ENCODE results near the gene DRAM2.

Gene DRAM2

DNA sequence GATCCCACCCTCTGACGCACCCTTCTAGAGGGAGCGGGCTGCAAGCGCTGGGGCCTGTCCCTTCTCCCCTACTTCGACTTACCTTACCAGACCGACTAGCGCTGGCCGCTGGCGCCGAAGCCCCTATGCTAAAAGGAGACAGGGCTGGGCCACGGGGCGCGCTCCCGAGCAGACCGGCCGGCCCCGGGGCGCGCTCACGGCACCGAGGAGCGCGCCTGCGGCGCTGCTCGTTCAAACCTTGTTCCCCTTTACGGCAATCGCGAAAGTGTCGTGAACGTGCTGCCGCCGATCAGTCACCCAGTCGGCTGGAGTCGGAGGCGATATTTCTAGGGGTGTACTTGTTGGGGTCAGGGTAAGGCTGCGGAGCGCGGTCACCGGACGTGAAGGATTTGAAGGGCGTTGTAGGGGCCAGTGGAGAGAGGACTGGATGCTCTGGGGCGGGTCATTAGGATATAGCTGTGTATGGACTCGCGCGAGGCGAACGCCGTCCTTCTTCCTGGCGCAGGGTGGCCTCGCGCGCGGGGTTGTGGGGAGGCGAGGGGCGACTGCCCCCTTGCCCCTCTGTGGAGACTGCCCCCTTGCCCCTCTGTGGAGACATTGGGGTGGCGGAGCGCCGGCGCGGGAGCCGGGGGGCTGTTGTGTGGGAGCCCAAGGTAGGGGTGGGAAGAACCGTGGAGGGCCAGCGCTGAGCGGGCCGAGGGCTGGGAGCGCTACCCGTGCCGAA lies at the start of gene DRAM2, which contains the start of gene CEPT1:
Gene DRAM2 (minus strand): TSS at position 138 of the 724 bp plus-strand sequence. CDS start 8,539 bp downstream, outside the sequence.
Gene CEPT1 (plus strand): TSS at position 268 of the 724 bp plus-strand sequence. CDS start 7,492 bp downstream, outside the sequence.
- peak; percentile 93 for DNase-seq (ENCODE audit: low spot score)

DNA sequence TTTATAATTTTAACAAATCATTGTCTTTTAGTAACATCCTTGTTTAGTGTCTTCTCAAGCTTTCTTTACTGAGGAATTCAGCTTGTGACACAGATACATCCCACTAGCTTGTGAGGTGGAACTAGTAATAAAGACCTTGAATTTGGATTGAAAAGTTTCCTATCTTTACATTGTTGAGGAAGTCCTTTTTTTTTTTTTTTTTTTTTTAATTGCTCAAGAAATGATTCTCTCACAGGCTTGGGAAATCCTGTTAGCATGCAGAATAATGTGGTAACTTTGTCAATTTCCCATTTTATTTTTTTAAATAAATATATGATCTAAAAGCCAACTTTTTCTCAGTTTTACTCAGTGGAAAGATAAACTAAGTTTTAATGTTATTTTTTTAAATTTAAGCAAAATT lies 44.8 kb upstream of the DRAM2 start:
- DNase-seq (ENCODE audit: low spot score) = no peak

DNA sequence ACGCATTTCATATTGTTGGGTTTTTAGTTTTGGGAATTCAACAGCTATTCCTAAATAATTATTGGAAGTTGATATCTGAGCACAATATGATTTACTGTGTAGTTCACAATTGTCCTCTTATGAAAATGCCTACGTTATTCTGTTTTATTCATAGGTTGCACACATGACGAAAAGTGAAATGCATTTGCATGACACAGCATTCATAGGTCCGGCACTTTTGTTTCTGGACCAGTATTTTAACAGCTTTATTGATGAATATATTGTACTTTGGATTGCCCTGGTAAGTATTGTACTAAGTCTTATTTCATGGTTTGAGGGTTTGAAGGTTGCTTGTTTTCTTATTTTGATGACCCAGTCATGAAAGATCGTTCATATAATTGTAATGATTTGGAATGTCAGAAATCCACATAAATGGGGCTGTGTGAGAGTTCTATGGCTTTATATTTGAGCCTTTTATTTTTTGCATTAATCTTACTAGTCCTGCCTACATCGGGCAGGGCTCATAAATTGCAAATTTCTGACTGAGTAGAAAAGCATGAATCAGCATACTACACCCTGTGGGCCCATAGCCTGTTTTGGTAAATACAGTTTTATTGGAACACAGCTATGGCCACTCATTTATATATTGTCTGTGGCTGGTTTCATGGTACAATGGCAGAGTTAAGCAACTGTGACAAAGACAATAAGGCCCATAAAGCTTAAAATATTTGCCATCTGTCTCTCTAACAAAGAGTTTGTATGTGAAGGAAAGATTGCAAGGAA lies 43.6 kb upstream of the DRAM2 start:
- no peak for DNase-seq (ENCODE audit: low spot score)

DNA sequence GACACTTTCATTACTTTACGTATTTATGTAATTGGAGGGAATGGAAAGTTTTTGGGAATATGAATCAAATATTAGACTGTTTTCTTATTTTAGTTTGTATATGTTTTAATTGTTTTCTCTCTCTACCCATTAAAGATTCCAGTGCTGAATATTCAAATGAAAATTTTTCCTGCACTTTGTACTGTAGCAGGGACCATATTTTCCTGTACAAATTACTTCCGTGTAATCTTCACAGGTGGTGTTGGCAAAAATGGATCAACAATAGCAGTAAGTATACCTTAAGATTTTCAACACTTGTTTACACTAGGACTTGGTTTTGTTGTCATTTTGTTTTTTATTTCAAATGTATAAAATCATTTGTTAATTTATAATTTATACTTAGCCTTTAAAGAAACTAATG lies 42.2 kb upstream of the DRAM2 start:
- DNase-seq (ENCODE audit: low spot score) = no peak

DNA sequence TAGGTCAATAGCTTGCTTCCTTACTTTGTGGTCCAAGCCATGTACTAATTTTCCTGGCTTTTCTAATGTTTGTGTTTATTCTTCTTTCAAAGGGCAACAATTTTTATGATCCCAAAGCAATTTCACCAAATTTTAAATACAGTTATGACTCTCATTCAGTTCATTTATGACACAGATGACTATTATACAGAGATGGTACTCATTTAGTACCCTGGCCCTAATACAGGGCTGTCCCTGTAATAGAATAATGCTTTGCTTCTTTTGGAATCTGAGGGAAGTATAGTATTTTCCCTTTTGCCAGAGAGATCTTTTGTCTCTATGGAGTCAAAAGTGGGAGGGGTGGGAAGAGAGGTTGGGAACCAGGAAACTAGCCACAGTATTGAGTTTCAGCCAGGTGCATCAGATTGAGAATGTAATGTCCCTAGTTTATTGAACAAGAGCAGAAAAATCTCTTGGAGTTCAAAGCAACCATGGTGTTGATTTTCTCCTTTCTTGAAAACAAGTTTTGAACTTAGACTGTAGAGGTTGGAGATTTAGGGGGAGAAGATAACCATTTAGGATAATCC lies 40.2 kb upstream of the DRAM2 start:
- DNase-seq (ENCODE audit: low spot score) = no peak

DNA sequence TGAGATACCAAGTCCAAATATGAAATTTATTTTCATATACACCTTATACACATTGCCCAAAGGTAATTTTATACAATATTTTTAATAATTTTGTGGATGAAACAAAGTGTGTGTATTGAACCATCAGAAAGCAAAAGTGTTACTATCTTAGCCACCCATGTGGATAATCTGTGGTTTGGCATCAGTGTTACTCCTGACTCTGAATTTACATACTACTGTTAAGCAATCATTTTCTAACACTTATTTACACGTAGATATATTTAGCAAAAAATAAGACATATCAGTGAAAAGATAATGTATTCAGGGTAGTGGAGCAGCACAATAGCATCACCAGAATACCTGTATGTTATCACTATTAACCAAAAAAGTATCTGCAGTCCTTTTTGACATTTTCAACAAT lies 36.8 kb upstream of the DRAM2 start:
- no peak for DNase-seq (ENCODE audit: low spot score)

DNA sequence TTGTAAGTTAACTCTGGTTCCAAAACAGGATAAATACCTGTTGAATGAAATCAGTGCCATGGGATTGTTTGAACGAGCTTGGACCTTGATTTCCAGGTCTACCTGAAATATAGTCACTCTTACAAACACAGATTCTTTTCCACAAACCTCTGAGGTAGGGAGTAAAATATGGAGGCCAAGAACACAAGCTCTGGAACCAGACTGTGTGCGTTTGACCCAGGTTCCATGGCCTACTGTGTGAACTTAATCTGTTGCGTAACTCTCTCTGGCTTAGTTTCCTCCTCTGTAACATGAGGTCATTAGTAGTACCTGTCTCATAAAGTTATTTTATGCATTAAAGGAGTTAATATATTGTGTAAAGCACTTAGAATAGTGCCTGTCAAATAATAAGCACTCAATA lies 35.5 kb upstream of the DRAM2 start:
- DNase-seq (ENCODE audit: low spot score) = no peak

DNA sequence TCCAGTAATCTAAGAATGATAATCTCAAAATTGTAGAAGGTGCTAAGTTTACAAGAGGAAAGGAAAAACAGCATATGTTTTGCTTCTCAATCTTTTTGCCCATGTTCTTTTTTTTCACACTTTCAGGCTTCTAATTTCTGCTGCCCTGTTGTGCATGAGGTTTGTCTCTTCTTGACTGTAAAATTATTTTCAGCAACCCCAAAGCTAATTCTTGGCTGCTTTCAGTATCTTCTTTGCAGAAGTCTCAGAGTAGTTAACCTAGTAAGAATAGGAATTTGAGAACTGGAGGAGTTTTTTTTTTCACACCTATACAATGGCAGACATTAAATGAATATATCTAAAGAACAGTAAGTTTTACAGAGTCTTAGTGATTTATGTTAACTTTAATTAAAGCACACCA lies 34.2 kb upstream of the DRAM2 start:
- no peak for DNase-seq (ENCODE audit: low spot score)

DNA sequence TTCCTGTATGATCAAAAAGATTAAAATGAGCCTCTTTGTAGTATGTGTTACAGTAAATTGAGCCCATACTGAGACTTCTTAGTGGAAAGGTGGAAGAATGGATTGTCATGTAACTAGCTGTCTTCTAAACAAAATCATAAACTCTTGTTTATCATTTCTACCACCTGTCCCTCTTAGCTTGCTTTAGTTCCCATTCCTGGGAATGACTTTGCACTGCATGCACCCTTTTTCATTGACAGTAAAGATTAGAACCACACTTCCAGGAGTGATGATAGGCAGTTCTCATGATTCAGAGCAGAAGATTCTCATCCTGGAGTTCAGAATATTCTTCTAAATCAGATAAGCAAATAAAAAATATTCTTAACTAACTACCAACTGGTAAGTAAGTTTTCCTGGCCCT lies 32.6 kb upstream of the DRAM2 start:
- DNase-seq (ENCODE audit: low spot score) = no peak

DNA sequence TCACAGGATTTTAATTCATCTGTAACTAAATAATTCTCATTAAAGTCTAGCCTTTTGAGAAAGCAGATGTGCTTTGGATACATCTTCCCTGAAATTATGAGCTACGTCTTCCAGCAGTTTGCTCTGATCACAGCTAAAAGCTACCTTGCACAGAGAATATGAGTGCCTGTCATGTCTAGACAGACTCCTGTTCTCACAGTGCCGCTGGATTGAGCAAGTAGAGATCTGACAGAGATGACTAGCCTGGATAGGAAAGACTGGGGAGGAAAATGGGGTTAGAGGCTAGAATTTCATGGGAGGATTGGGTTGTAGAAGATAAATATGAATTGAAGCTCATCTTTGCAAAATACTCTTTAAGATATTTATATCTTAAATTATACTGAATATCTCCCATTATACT lies 24.3 kb upstream of the DRAM2 start:
- DNase-seq (ENCODE audit: low spot score) = no peak

DNA sequence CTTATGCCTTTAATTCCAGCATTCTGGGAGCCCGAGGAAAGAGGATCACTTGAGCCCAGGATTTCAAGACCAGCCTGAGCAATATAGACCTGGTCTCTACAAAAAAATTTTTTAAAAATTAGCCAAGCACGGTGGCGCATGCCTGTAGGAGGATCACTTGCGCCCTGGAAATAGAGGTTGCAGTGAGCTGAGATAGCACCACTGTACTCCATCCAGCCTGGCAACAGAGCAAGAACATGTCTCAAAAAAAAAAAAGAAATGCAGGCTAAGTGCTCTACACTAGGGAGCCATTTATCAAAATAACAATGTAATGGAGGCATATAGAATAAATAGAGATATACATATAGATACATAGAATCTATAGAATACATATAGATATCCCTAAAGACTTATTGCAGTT lies 23.5 kb upstream of the DRAM2 start:
- no peak for DNase-seq (ENCODE audit: low spot score)

DNA sequence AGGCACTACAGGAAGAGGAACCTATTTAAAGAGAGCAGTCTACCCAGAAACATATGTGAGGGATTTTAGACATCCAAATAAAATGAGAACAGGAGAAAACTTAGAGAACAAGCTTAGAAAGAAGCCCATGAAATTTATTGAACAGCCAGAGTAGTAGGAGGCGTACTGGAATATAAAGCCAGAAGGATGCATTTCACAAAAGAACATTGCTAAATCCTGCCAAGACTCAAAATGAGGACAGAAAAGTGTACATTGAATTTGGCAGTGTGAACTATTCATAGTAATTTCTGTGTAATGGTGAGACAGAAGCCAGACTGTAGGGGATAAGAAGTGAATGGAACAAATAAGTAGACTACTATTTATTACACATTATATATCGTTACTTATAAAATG lies 22.6 kb upstream of the DRAM2 start:
- DNase-seq (ENCODE audit: low spot score) = peak; percentile 8

DNA sequence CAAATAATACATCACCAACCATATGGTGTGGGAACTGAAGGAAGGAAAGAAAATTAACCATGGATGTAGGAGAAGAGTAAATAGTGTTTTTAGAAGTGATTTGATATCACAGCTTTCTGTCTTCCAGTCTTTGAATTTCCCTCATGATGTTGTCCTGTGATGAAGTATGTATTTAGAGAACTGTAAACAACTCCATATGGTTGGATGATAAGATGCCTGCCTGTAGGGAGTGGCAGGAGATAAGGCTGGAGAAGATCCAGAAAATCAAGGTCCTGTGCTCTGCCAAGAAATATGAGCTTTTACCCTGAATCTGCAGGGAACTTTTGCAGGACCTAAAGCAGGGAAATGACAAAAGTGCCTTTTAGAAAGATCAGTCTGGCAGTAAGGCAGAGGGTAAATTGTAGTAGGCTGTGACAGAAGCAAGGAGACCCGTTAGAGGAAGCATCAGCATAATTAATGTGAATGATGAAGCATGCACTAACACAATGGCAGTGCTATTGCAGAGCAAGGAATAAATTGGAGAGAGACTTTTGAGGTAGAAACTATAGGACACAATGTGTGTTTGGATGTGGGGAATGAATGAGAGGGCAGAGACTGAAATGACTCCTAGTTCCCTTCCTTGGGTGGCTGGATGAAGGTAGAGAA lies 22.1 kb upstream of the DRAM2 start:
- DNase-seq (ENCODE audit: low spot score) = peak; percentile 2

DNA sequence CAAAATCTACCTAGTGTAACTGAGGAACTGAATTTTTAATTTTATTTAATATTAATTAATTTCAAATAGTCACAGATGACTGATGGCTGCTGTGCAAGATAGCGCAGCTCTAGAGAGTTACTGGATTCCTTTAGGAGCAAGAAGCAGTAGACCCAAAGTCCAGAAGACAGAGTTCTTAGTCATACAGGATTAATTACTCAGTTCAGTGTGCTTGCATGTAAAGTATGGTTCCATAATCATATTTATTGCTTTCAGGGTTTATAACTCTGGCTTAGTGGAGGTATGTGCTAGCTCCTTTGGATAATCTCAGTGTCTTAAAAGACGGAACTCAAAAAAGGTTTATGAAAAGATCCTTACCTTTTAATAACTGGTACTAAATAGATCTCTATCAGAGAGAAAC lies 17.5 kb upstream of the DRAM2 start:
- DNase-seq (ENCODE audit: low spot score) = no peak

DNA sequence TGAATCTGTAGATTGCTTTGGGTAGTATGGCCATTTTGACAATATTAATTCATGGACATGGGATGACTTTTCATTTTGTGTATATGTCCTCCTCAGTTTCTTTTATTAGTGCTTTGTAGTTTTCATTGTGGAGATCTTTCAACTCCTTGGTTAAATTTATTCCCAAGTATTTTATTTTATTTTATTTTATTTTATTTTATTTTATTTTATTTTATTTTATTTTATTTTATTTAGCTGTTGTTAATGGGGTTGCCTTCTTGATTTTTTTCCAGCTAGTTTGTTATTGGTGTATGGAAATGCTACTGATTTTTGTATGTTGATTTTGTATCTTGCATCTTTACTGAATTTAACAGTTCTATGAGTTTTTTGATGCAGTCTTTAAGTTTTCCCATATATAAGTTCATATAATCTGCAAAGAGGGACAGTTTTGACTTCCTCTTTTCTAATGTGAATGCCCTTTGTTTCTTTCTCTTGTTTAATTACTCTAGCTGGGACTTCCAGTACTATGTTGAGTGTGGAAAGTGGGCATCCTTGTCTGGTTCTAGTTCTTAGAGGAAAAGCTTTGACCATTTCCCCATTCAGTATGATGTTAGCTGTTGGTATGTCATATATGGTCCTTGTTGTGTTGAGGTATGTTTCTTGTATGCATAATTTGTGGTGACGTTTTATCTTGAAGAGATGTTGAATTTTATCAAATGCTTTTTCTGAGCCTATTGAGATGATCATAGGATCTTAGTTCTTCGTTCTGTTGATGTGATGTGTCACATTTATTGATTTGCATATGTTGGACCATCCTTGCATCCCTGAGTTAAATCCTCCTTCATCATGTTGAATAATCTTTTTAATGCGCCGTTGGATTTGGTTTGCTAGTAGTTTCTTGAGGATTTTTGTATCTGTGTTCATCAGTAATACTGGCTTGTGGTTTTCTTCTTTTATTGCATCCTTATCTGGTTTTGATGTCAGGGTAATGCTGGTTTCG lies 14.4 kb upstream of the DRAM2 start:
- DNase-seq (ENCODE audit: low spot score) = no peak

DNA sequence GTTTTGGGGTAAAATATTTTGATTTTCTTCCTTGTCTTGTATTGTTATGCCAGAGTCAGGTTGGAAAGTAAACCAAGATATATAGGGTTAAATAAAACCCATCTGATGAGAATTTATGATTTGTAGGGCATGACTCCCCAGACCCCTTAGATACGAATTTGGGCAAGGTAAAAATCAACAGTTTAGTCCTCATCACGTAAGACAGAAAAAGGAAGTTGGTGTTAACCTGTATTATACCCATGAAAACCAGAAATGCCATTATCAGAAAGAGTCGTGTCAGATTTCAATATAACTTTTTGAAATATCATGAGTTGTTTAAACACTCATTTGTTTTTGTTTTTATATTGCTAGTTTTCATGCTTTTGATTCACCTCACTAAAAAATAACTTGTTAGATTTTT lies 11.9 kb upstream of the DRAM2 start:
- DNase-seq (ENCODE audit: low spot score) = no peak

DNA sequence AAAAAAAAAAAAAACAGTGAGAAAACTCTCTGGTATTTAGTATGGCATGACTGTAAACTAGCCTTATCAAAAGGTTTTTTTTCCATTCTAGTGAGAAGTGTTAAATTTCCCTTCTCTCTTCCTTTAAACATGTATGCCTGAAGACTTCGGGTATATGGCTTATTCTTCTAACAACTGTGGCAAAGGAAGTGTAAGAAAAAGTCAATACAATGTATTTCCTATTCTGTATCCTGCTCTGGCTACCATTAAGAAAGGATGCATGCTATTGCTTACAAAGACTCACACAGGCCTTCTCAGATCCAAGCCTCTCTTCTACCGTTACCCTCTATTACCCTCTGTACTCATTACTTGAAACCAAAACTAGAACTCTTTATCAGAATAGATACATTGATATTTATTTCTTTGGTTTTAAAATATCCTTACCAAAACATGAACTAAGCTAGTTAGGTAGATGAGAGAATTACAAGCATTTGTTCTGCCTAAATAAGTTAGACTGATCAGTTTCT lies 8.5 kb upstream of the DRAM2 start:
- DNase-seq (ENCODE audit: low spot score) = no peak

DNA sequence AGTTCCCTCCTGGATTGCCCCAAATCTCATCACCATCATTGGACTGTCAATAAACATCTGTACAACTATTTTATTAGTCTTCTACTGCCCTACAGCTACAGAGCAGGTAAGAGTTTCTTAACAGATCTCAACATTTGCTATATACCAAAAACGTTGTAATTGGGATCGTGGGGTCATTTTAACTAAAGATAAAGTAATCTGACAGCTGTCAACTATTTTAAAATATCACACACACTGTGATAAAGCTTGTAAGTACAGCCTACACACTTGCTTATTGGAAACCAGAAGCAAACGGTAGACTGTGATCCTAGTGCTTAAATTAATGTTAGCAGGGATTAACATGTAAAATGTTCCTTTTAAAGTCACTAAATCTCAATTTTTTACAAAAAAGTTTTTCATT lies 8.1 kb upstream of the DRAM2 start:
- DNase-seq (ENCODE audit: low spot score) = no peak

DNA sequence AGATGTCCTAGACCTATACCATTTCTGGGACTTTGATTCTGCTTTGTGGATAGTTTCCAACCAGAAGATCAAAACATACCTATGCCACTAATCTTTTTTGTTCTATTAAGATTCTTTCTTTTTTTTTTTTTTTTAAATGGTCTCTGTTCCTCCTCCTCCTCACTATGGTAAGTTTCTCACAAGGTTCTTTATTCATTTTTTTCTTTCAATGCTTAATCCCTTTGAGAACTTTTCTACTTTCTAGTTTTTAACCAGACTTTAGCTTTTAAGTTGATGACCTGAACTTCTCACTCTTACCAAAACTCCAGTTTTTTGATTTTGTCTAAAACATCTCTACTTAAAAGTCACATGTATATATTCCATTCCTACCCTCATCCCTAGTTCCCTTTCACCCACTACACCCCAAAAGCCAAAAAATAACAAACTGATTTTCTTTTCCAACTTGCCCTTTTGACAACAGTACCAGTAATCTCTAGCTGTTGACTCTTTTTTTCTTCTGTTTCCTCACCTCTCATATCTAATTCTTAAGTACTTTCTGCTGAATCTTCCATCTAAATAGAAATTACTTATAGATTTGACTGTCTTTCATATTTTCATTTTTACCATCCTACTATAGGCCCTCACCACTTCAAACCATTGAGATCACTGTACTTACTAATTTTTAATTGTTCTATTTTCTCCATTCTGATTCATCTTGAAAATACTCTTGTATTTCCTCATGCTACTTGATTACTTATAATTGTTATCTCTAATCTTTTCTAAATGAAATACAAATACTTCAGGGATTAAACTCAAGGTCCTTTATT lies 6.3 kb upstream of the DRAM2 start:
- no peak for DNase-seq (ENCODE audit: low spot score)

DNA sequence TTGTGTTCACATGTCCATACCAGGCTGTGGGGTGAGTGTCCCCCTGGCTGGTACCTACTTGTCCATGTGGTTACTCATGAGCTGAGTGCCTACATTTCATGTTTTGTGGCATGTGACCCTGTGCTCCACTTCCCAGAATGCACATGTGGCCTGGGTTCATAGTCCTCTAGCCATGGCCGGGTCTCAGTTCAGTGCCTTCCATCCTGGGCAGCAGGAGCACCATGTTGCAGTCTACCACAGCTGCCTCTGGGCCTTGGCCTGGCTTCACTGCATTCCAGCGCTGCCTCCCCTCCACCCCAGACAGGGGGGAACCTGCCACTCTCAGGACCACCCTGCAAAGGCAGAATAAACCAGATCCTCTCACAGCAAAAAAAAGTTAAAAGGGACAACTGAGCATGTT lies 5.6 kb upstream of the DRAM2 start:
- no peak for DNase-seq (ENCODE audit: low spot score)
